Osteocyte (in vitro differentiated cells): ENCODE measurements around the gene TREX2. TPM values are rescaled to one million over a fixed set of nuclear protein-coding genes. Genes with fewer than 3 reads are reported as not detected.

Experiments used
- DNase-seq: peaks from one replicate; pipeline ENCODE4 v3.0.0; 2021; ENCODE audit warnings: mixed read lengths; ENCODE audit not compliant: unreplicated experiment; ENCODE audit errors: extremely low spot score
- H3K27ac Mint-ChIP-seq: one replicate; pipeline ENCODE4 v1.8.0; 2021; ENCODE audit warnings: mild to moderate bottlenecking, mixed read lengths; ENCODE audit not compliant: unreplicated experiment
- H3K27me3 Mint-ChIP-seq: one replicate; pipeline ENCODE4 v1.8.0; 2021; ENCODE audit warnings: mixed read lengths; ENCODE audit not compliant: unreplicated experiment
- H3K36me3 Mint-ChIP-seq: one replicate; pipeline ENCODE4 v1.8.0; 2021; ENCODE audit warnings: mixed read lengths; ENCODE audit not compliant: unreplicated experiment
- H3K4me1 Mint-ChIP-seq: one replicate; pipeline ENCODE4 v1.8.0; 2021; ENCODE audit warnings: mixed read lengths; ENCODE audit not compliant: unreplicated experiment
- H3K4me3 Mint-ChIP-seq: one replicate; pipeline ENCODE4 v1.8.0; 2021; ENCODE audit warnings: mild to moderate bottlenecking, moderate library complexity, mixed read lengths; ENCODE audit not compliant: unreplicated experiment
- H3K9me3 Mint-ChIP-seq: one replicate; pipeline ENCODE4 v1.8.0; 2021; ENCODE audit warnings: mixed read lengths; ENCODE audit not compliant: unreplicated experiment
- CTCF ChIP-seq: fragments of 200-600 bp; sonication (generic); IDR thresholded peaks from 2 replicates; pipeline ENCODE4 v1.5.0; 2021; ENCODE audit warnings: antibody characterized with exemption, mild to moderate bottlenecking, moderate library complexity
- total RNA-seq: library from RNA; stranded (reverse); gene quantifications from 2 replicates; pipeline ENCODE4 v1.2.1, GENCODE V29; 2021

The TREX2 gene
- total RNA-seq, 1 donor from 2014 or later, result 2.5 TPM

DNA sequence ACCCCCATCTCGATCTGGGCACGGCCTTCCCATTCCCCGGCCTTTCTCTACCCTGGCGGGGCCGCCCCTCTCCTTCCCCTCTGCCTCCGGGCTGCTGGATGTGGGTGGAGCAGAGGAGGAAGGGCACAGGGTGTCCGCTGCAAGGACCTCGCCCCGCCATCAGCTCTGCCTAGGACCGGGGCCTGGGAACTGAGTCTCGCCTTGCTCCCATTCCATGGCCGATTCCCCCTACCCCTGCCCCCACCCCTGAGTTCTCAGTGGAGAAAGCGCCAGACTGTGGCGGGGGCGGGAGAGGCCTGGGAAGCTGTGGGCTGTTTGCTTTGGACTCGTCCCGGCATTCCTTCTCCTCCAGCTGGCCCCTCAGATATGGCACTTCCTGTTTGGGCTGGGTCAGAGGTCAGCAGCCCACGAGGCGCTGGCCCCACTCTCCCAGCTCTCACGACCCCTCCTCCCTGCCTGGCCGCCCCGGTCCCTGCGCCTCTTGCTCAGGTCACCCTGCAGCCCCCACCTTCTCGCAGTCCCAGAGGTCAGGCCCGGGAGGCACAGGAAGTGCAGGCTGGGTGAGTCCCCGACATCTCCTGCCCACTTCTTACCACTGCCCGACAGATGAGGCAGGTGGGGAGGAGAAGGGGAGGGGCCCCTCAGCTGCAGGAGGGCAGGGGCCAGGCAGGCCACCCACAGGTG is 42.5 kb upstream of the TREX2 start:
- Mint-ChIP-seq H3K27me3 (no peaks in the 10 kb centered on the region), H3K4me1 (peaks cover 70% of the 10 kb centered on the region), H3K4me3 (no peak overlapping the region), H3K27ac (peak overlapping the region; percentile 70), H3K9me3 (no peaks in the 10 kb centered on the region), H3K36me3 (no peaks in the 10 kb centered on the region)
- no peak for TF ChIP-seq CTCF
- no peak for DNase-seq

DNA sequence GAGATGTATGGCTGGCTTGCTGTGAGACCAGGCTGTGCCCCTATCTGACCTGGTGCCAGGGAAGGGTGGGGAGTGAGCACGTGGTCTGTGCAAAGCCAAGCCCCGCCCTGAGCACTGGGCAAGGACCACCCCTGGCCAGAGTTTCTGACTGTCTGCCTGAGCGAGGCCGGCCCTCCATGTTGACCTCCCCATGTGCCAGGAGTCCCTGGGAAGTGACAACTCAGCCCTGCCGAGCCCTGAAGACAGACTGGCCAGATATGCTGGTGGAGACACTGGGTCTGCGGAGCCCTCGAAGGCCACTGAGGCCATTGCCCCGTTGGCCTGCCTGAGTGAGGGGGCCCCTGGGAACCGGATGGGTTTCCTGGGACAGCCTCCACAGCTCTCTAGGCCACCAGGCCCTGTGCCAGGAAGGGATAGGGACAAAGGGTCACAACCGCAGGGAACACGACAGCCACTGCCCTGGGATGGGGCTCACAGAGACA is 41.8 kb upstream of the TREX2 start:
- Mint-ChIP-seq H3K27ac (peak overlapping the region; percentile 70), H3K4me1 (peaks cover 63% of the 10 kb centered on the region), H3K27me3 (no peaks in the 10 kb centered on the region), H3K4me3 (no peak overlapping the region), H3K36me3 (no peaks in the 10 kb centered on the region), H3K9me3 (no peaks in the 10 kb centered on the region)
- DNase-seq, result no peak
- no peak for TF ChIP-seq CTCF

DNA sequence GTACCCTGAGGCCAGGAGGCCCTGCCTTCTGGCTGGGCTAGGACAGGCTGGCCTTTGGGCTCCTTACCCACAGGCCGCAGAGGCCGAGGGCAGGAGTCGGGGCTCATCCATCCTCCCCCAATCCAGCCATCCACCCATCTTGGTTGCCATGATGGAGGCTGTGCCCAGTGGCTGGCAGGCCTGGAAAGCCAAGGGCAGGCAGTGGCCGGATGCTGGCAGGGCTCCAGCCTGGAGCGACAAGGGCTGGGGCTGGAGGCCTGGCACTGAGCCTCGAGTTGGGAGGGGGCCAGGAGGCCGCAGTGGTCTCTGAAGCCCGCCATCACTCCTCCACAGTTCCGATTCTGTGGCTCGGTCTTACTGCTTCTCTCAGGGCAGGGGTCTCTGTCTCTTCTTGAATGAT is 40.3 kb upstream of the TREX2 start:
- Mint-ChIP-seq H3K4me1 (peaks cover 52% of the 10 kb centered on the region), H3K27me3 (no peaks in the 10 kb centered on the region), H3K9me3 (no peaks in the 10 kb centered on the region), H3K4me3 (no peak overlapping the region), H3K27ac (no peak overlapping the region), H3K36me3 (no peaks in the 10 kb centered on the region)
- no peak for TF ChIP-seq CTCF
- no peak for DNase-seq

DNA sequence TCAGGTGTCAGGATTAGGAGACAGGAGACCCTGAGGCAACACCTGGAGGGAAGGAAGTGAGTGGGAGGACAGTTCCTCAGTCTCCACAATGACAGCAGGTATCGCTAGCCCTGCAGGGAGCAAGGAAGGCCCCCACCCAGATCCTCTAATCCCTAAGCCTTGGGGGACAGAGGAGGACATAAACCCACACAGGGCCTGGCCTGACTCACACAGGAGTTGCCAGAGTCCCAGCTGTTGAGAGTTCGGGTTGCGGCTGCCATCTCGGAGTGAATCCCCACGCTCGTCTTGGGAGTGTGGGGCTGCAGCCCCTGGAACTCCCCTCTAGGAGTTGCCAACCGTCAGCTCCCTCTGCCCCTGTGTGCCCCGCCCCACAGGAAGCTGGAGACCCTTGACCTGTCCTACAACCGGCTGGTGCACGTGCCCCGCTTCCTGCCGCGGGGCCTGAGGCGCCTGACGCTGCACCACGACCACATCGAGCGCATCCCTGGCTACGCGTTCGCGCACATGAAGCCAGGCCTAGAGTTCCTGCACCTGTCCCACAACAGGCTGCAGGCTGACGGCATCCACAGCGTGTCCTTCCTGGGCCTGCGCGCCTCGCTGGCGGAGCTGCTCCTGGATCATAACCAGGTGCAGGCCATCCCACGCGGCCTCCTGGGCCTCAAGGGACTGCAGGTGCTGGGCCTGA is 39.7 kb upstream of the TREX2 start:
- H3K36me3 Mint-ChIP-seq, result no peaks in the 10 kb centered on the region
- DNase-seq, result no peak
- peaks cover 47% of the 10 kb centered on the region for H3K4me1 Mint-ChIP-seq
- H3K27ac Mint-ChIP-seq, result peak overlapping the region; percentile 38
- no peaks in the 10 kb centered on the region for H3K9me3 Mint-ChIP-seq
- no peaks in the 10 kb centered on the region for H3K27me3 Mint-ChIP-seq
- no peak for TF ChIP-seq CTCF
- H3K4me3 Mint-ChIP-seq, result no peak overlapping the region

DNA sequence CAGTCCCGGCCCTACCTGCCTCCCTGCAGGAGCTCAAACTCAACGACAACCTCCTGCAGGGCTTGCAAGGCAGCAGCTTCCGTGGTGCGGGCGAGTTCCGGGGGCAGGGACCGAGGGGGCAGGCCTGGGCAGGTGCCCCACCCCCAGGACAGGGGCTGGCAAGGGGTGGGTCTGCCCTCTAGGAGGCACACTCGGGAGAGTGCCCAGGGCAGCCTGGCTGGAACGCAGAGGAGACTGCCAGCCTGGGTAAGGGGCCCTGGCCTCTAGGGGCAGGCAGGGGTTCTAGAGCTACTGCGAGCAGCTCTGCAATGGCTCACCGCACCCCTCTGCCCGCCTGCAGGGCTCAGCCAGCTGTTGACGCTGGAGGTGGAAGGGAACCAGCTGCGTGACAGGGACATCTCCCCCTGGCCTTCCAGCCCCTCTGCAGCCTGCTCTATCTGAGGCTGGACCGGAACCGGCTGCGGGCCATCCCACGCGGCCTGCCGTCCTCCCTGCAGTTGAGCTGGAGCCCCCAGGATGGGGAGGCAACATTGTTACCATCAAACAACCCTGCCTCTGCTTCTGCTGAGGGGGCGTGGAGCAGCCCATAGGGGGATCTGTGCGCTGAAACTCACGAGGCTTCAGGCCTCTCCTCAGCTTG is 36.6 kb upstream of the TREX2 start:
- no peaks in the 10 kb centered on the region for H3K36me3 Mint-ChIP-seq
- no peaks in the 10 kb centered on the region for H3K27me3 Mint-ChIP-seq
- peaks cover 35% of the 10 kb centered on the region for H3K4me1 Mint-ChIP-seq
- no peak for TF ChIP-seq CTCF
- no peak for DNase-seq
- no peaks in the 10 kb centered on the region for H3K9me3 Mint-ChIP-seq
- H3K27ac Mint-ChIP-seq, result no peak overlapping the region
- H3K4me3 Mint-ChIP-seq, result no peak overlapping the region
